Medulla oblongata (tissue), 1 donor: ENCODE measurements around the gene PEAR1.

Experiments
- DNase-seq: peaks from one replicate; pipeline ENCODE4 v3.0.0-alpha.2; 2015; ENCODE audit errors: extremely low spot score

Gene PEAR1

DNA sequence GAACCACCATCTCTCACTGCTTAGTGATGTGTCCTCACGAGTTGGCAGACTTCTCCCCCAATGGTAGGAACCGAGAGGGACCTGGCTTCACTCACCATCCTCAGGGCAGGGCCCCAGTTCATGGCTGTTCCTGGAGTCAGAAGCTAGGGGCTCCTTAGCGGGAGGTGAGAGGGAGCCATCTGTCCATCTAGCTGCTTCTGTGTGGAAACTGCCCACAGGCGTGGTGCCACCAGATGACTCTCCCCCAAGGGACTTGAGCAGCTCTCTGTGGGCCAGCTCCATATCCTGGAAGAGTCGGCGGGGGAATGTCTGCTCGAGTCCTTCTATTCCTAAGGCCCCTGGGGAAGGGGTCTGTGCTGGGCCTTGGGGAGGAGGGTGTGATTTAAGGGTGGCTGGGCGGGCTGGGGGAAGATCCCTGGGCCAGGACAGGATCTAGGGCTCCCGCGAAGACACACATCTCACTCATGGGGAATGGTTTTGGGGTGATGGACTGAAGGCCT, 43.3 kb downstream of the PEAR1 start:
- no peak for DNase-seq

DNA sequence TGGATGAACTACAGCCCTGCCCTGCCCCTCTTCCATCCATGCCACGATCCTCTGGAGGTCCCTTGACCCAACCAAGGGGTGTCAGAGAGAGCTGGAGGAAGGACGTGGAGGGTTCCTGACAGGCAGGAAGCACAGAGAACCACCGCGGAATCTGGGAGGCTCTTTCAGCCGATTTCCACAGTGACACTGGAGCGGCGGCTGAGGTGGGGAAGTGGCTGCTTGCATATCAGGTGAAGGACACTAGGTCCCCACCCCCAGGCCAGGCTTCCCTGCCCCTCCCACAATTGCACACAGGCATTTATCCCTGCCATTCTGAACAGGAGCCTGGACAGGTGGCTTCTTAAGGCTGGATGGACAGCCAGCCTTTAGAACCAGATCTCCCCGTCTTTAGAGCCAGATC, 44.4 kb downstream of the PEAR1 start:
- DNase-seq, result no peak

DNA sequence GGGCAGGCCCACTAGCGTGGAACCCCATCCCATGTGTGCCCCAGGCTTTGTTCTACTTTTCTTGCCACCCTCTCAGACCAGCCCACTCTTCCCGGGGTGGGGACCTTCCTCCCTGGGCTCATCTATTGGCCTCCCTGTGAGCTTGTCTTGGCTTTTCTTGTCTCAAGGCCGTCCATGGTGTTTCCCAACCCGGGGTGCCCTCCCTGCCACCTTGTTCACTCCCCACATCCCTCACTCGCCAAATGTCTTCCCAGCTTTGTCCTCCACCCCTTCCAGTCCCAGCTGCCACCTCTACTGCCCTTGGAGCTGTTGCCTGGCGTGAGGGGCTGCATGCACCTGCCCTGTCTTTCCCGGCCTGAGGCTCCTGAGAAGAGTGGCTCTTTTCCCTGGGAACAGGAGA, 45.3 kb downstream of the PEAR1 start:
- DNase-seq, result no peak

DNA sequence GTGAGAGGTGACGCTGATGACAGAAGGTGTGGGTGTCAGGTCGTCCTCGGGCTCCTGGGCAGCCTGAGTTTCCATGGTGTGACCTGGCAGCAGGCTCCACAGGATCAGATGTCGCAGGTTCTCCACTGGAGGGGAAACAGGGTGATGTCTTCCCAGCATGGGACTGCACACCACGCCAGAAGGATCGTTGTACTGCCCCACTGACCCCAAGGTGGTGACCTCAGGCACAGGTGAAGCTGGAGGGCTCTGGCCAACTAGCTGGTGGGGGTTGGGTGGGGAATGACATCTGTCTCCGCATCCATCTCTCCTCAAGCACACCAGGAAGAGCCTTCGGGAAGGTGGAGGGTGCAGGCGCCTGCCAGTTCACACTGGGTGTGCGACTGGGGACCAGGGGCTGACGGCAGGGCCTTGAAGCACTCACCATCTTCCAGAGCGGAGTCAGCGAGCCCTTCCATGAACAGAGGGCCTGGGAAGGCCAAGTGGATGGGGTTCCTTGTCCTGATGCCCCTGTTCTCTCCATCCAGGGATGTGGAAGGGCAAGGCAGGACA, 46.3 kb downstream of the PEAR1 start:
- no peak for DNase-seq

DNA sequence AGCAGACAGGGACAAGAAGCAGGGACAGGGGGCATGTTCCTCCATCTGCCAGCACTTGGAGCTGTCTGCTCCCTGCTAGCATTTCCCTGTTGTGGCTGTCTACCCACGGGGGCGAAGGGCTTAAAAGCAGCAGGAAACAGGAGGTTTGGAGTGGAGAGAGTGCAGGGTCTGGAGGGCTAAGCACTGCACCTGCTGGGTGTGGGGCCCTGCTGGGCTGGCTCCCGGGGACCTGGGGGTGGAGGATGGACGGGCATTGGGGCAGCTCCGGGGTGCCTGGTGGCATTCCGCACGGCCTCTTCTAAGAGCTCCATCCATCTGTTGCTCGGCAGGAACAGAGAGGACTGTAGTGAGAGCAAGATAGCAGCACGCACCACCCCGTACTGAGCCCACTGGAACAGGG, 48.2 kb downstream of the PEAR1 start:
- no peak for DNase-seq

DNA sequence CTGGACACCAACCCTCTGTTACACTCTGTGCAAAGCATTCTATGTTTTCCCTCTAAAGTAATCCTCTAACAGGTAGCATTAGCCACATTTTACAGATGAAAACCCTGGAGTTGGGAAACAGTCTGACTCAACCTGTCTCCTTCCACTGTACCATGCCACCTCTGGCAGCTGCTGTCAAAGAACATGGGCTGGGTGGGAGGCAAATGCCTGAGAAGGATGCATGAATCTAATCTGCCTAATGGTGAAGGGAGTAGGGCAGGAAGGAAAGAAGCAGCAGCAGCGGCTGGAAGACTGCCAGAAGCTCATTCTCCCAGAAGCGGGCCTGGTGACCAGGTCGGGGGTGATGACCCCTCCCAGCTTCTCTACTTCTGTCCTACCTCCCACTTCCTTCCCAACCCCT, 48.7 kb downstream of the PEAR1 start:
- DNase-seq, result no peak

DNA sequence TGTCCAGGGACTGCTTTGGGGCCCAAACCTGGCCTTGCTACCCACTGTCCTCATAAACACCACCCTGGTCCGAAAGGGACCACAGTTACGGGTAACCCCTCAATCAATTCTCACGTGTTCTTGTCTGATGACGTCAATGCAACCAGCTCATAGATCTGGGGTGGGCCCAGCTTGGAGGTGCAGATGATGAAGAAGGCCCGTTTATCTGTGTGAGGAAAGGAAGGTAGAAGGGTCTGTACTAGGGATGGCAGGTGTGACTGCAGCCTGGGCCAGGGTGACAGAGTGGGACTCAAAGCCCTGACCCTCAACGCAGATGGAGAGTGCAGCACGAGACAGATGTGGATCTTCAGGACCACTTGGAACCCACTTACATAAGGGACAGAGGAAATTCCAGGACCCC, 49.1 kb downstream of the PEAR1 start:
- DNase-seq, result no peak

DNA sequence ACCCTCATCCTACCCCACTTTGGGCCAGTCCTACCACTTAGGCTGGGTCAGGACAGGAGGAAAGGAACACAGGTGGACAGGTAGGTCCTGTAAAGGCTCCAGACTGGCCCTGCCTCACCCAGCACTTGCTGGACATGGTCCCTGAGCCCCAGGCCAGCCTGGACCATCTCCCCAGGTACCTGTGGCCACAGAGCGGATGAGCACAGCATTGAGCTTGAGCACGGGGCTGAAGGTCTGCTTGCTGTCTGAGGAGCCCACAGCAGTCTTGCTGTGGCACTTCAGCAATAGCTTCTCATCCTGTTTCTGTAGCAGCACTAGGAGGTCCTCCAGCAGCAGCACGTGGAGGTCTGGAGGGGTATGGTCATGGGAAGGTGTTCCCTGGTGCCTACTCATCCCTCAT, 50.2 kb downstream of the PEAR1 start:
- DNase-seq, result no peak

DNA sequence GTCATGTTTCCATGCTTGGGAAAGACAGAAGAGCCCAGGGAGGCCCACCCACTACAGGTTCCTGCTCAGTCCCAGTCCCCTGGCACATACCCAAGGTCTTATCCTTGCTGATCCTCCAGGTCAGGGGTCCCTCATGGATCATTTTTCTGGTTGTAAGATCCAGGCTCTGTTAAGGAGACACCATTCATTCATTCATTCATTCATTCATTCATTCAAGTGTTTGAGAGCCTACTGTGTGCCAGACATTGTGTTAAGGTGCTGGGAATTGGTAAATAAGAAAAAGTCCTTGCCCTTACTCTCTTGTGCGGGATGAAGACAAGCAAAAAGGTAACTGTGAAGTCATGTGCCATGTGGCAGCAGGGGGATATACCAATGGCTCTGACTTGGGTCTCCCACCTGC, 50.8 kb downstream of the PEAR1 start:
- DNase-seq, result no peak

DNA sequence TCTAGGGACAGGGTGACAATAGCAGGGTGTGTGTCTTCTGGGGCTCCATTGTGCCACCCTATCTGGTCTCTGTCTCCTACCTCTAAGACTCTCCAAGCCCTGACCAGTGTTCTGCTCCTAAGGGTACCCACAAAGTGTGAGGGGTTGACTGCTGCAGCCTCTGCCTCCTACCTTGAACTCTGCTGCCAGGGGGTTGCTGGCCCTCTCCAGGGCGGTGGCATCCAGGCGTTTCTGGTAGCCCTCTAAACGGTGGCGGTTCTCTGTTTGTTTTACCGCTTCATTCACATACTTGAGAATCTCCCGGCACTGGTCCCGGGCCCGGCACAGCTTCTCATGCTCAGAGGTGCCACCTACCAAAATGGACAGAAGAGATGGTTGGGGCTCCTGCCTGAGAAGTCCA, 51.3 kb downstream of the PEAR1 start:
- DNase-seq, result no peak

DNA sequence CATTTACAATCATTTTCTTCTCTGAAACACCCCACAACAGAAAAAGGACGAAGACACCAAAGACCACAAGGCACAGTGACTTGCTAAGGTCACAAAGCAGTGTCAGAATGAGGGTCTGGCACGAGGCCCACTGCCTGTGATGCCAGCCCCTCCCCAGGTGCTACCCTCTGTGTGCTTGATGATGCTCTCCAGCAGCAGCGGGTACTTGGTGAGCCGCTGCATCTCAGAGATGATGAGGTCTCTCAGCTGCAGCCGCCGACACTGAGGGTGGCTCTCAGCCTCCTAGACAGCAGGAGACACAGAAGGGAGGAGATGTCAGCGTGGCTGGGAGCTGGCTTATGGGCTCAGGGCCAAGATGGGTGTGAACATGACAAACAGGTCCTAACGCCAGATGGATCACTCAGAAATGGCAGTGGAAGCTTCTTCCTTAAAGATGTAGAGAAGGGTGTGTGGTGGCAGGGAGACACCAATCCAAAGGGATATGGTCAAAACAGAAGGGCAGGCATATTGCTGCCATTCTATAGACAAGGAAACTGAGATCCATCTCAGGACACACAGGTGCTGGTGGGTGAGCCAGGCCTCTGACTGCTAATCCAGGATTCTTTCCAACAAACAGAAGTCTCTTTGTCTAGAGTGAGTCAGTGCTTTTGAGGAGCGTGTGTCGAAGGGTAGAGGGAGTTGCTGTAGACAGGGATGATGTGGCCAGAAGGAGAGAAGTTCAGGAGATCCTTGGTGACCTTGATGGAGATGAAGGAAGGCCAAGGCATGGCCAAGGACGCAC, 52.6 kb downstream of the PEAR1 start:
- no peak for DNase-seq

DNA sequence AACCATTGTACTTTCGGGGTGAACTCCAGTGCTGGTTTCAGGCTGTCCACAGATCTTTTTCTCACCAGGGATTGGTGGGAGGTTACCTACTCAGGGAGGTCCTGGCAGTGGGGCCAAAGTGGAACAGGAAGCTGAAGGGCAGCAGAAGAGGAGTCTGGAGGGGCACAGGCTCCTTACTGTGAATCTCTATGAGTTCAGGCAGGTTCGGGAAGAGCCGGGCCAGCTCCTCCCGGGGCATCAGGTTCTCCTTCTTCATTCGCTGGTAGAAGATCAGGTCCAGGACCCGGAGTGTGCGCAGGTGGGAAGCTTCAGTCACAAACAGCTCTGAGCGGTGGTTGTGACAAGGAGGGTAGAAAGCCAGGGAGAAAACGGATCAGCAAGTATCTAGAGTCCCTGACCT, 53.6 kb downstream of the PEAR1 start:
- no peak for DNase-seq

DNA sequence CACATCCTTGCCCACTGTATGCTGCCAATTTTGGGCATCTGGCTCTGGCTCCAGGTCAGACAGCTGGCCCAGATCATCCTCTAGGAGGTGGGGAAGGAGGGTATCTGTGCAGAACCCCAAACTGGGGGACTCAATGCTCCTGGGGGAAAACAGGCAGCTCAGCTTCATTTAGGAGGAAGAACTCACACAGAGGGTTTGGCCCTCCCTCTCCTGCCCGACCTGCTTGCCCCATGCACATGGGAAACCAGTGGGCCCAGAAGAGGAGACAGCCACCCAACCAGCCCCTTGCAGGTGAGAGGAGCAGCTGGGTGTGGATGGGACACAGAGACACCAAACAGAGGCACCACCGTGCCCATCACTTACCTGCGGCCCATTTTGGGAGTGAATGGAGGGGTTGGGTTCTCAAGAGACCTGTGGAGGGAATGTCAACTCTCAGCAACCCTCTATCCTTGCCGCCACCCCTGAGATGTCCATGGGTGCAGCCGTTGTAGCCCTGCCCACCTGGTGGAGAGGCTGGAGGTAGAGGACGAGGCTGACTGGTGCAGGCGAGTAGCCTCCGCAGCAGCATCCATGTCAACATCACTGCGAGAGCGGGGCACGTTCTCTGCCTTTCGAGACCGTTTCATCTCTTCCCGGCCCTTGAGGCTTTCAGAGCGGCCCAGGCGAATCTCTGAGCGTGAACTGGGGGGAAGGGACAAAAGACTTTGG, 54.5 kb downstream of the PEAR1 start:
- no peak for DNase-seq

DNA sequence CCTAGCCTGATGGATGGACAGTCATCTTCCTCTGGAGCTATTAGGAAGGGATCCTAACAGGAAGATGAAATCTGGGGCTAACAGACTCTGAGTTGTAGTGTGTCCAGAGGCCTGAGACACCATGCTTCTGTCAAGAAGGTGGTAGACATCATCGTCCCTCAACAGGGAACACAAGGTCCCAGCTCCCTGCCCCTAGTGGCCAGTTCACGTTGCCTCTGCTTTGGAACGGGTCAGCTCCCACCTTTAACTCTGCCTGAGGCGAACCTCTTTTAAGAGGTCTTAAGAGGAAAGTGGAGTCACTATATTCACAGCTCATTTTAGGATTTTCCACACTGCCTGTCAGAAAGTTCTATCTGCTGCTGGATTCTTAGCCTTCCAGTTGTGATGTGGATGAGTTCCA, 55.2 kb downstream of the PEAR1 start:
- no peak for DNase-seq

DNA sequence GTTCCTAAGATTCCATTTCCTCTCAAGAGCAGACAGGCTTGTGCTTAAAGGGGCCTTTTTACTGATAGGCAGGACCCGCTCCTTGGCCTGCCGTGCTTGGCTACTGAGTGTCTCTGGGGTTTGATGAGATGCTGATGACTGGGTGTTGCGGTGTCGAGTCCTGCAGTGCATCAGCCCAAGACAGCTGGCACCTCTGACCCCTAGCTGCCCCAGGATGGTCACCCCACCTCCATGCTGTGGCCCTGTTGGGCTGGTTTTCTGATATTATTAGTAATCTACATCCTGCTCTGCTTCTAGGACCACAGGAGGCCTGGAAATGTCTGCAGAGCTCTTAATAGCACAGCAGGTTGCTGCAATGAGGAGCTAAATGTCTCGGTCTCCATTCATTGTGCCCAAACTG, 55.6 kb downstream of the PEAR1 start:
- DNase-seq, result no peak

DNA sequence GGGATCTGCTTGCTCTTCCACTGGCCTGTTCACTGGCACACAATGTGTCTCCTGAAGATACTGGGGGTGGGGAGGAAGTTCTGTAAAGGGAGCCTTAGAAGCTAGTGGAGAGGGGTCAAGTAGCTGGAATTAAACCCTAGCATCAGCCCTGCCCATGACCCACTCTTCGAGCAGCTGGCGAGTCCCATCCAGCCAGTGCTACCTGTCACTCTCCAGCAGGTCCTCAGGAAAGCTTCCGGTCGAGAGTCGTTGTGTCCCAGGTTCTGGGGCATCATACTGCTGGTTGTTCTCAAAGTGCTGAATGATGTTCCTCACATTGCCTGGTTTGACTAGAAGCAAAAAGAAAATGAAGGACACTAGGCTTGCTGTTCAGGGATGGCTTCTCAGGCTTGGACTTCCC, 57.9 kb downstream of the PEAR1 start:
- DNase-seq, result no peak

DNA sequence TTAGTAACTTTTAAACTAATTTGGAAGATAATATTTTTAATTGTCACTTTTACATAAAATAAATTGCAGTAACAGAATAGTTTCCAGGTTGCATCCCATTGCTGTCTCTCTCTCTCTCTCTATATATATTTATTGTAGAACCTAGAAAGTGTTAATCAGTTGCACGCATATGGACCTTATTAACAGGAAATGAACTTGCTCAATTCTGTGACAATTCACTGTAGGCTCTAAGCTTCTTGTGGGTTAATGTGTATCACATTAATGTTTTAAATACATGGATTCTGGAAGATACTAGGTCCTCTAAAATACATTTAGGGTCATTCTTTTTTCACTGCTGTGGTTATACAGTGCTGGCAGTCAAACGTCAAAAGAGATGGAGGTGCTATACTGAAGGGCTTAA, 60.1 kb downstream of the PEAR1 start:
- DNase-seq, result no peak

DNA sequence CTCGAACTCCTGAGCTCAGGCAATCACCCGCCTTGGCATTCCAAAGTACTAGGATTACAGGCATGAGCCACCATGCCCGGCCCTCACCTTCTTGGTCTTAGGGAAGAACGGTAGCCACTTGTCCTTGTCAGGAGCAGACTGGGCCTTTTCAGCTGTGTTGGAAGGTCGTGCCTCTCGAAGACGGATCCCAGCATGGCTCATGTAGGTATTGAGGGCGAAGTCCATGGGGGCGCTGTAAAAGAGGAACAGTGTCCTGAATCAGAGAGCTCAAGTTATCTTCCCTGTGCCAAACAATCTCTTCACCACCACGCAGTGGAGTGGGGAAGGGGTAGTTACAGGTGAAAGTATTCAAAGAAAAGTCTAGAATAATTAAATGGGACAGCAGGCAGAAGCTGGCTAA, 62.8 kb downstream of the PEAR1 start:
- DNase-seq, result no peak

DNA sequence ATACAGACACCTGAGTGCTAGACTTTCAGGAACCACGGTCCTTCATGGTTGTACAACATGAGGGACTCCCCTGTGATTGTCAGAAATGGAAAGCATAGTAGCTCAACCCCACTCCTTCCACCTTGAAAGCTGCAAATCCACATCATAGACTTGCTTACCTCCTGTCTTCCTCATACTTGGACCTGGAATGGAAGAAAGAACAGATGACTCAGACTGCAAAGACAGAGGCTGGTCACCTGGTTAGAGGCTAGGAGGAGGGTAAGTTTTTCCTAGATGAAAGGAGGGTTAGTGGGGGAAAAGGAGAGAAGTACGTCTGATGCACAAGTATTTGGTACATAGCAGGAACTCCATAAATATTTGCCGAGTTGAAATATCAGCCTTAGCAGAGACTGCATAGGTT, 64.1 kb downstream of the PEAR1 start:
- no peak for DNase-seq

DNA sequence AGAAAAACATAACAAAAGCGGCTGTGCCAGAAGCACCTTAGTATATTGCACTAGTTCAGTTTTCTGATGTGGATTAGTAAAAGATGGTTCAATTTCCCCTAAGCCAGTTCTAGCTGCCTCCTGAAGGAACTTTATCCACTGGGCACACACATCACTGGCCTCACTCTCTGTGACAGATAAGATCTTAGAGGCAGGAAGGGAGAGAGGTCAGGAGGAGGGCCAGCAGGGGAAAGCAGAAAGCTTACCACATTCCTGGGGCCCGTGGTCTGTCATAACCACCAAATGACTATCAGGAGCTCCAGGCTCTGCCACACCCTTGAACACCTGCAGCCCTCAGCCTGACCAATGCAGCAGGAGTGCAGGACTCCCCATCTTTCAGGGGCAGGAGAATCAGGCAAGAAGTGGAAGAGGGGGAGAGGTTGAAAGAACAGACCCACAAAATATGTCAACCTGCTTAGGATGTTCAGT, 64.8 kb downstream of the PEAR1 start:
- no peak for DNase-seq

DNA sequence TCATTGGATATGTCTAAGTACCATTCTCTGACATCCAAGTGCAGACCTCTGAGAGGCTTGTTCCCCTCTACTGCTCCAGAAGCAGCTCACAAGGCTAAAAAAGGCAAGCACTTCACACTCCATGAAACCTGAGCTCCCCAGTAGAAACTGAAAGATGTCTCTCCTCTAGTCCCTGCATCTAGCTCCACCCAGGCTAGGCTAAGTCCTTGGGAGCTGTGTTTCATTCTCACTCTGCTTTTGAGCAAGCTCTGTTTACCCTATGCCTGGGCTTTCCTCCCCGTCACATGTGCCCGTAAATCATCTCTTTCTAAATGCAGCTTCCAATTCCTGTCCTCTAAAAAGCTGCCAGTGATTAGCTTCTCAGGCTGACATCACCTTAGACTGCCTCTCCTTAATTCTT, 65.9 kb downstream of the PEAR1 start:
- no peak for DNase-seq

DNA sequence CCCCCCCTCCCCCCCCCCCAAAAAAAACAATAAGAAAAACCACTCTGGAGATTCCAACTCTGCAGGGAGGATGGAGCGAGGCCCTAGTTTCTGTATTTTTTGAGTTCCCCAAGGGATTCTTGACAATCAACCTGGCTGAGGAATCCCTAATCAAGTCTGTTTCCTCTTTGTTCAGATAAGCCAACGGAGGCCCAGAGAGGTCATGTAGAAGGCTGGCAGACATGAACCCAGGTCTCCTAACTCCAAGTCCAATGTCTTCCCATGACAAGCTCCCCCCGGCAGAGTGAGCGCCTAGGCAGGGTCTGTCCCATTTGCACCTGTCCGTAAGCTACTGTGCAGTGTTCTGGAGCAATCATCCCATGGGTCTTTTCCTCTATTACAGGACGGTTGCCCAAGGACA, 66.4 kb downstream of the PEAR1 start:
- DNase-seq, result no peak

DNA sequence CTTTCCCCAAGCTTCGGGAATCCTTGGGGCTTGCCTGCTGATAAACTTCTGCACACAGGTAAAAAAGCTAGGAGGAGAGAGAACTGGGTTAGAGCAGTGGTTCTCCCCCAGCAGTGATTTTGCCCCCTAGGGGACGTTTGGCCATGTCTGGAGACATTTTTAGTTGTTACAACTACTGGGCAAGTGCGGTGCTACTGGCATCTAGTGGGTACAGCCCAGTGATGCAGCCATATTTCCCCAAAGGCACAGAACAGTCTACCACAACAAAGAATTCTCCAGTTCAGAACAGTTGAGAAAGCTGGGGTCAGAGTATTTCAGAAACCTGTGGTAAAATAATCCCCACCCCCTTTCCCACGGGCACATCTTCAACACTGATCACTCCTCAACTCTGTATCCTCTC, 68.2 kb downstream of the PEAR1 start:
- no peak for DNase-seq
